DOHH2 (cell line): Measurements from ENCODE around the gene NR5A2.

ENCODE experiments used
- H3F3A ChIP-seq: fragments of 200-600 bp; sonication (generic), shearing (Covaris generic); 2 replicates; pipeline ENCODE4 v1.6.0; 2016; ENCODE audit warnings: antibody characterized with exemption, mild to moderate bottlenecking; ENCODE audit not compliant: control insufficient read depth, insufficient read depth
- H3K27ac ChIP-seq: fragments of 200-600 bp; sonication (generic); 2 replicates; pipeline ENCODE4 v1.5.1; 2014; ENCODE audit warnings: low read depth, mild to moderate bottlenecking, low read length, moderate library complexity
- H3K27me3 ChIP-seq: fragments of 200-600 bp; sonication (generic); 2 replicates; pipeline ENCODE4 v1.6.1; 2014; ENCODE audit warnings: mild to moderate bottlenecking, low read length, mixed read lengths; ENCODE audit not compliant: control insufficient read depth
- H3K36me3 ChIP-seq: fragments of 200-600 bp; sonication (generic); 2 replicates; pipeline ENCODE4 v1.6.1; 2014; ENCODE audit warnings: mild to moderate bottlenecking, low read length, moderate library complexity, mixed read lengths; ENCODE audit not compliant: control insufficient read depth
- H3K4me1 ChIP-seq: fragments of 200-600 bp; sonication (generic); 2 replicates; pipeline ENCODE4 v1.6.1; 2014; ENCODE audit warnings: mild to moderate bottlenecking, low read length, mixed read lengths; ENCODE audit not compliant: control insufficient read depth
- H3K4me2 ChIP-seq: fragments of 200-600 bp; sonication (generic); 2 replicates; pipeline ENCODE4 v1.6.0; 2014; ENCODE audit warnings: mild to moderate bottlenecking, low read length, moderate library complexity
- H3K4me3 ChIP-seq: fragments of 200-600 bp; sonication (generic); 2 replicates; pipeline ENCODE4 v1.5.1; 2014; ENCODE audit warnings: mild to moderate bottlenecking, low read length, mixed read lengths
- H3K79me2 ChIP-seq: fragments of 200-600 bp; sonication (generic); 2 replicates; pipeline ENCODE4 v1.6.1; 2014; ENCODE audit warnings: mild to moderate bottlenecking, low read length, mixed read lengths; ENCODE audit not compliant: control insufficient read depth
- H3K9me2 ChIP-seq: fragments of 200-600 bp; sonication (generic); replicated peaks from 2 replicates; pipeline ENCODE4 v1.6.1; 2014; ENCODE audit warnings: mild to moderate bottlenecking, low read length, mixed read lengths; ENCODE audit not compliant: control insufficient read depth
- H3K9me3 ChIP-seq: fragments of 200-600 bp; sonication (generic); 2 replicates; pipeline ENCODE4 v1.6.1; 2014; ENCODE audit warnings: antibody characterized with exemption, low read length, mixed read lengths; ENCODE audit not compliant: control insufficient read depth, insufficient read depth
- H4K20me1 ChIP-seq: fragments of 200-600 bp; sonication (generic); 2 replicates; pipeline ENCODE4 v1.6.0; 2014; ENCODE audit warnings: low read depth, mild to moderate bottlenecking, antibody characterized with exemption, low read length, moderate library complexity; ENCODE audit not compliant: control insufficient read depth, insufficient read depth
- CTCF ChIP-seq: fragments of 200-600 bp; sonication (generic); IDR thresholded peaks from one replicate; pipeline ENCODE4 v1.5.1; 2014; ENCODE audit warnings: antibody characterized with exemption, mild to moderate bottlenecking, low read depth, low read length; ENCODE audit not compliant: poor library complexity, severe bottlenecking
- EZH2phosphoT487 ChIP-seq: fragments of 200-600 bp; sonication (generic); IDR thresholded peaks from 2 replicates; pipeline ENCODE4 v1.6.1; 2017; ENCODE audit warnings: borderline replicate concordance, mild to moderate bottlenecking, antibody characterized with exemption, low read length, moderate library complexity, mixed read lengths

NR5A2 gene

GRCh38 chr1:200038981-200039848 is 11.7 kb downstream of the NR5A2 start:
- no peaks in the 10 kb centered on the region for H4K20me1 ChIP-seq
- peaks cover 91% of the 10 kb centered on the region for H3K27me3 ChIP-seq
- peak overlapping the region; percentile 85 for H3K4me3 ChIP-seq
- peaks cover 14% of the 10 kb centered on the region for H3K4me1 ChIP-seq
- H3F3A ChIP-seq: no peaks in the 10 kb centered on the region
- peak overlapping the region; percentile 95 for H3K4me2 ChIP-seq
- H3K36me3 ChIP-seq: no peaks in the 10 kb centered on the region
- H3K79me2 ChIP-seq: no peaks in the 10 kb centered on the region
- H3K9me3 ChIP-seq: no peaks in the 10 kb centered on the region
- H3K9me2 ChIP-seq: no peaks in the 10 kb centered on the region
- peak; percentile 8 for TF ChIP-seq CTCF
- peak; percentile 76; the same call in 1 of the 2 replicates for TF ChIP-seq EZH2phosphoT487
- H3K27ac ChIP-seq: no peak overlapping the region

GRCh38 chr1:200039849-200040474 is 12.5 kb downstream of the NR5A2 start:
- H3K27me3 ChIP-seq: peaks cover 90% of the 10 kb centered on the region

GRCh38 chr1:200040481-200041138 is 13.1 kb downstream of the NR5A2 start:
- Histone ChIP-seq H3K79me2 (no peaks in the 10 kb centered on the region), H3K27ac (no peak overlapping the region), H3K4me2 (peak overlapping the region; percentile 95), H4K20me1 (no peaks in the 10 kb centered on the region), H3K9me3 (no peaks in the 10 kb centered on the region), H3K36me3 (no peaks in the 10 kb centered on the region), H3K9me2 (no peaks in the 10 kb centered on the region), H3F3A (no peaks in the 10 kb centered on the region), H3K27me3 (peaks cover 84% of the 10 kb centered on the region), H3K4me3 (peak overlapping the region; percentile 85; the same call in 1 of the 2 replicates), H3K4me1 (peaks cover 14% of the 10 kb centered on the region)
- TF ChIP-seq CTCF: no peak
- TF ChIP-seq EZH2phosphoT487: no peak

More at GRCh38 chr1:200039849-200040474, 12.5 kb downstream of the NR5A2 start:
- Histone ChIP-seq H3K9me2 (no peaks in the 10 kb centered on the region), H4K20me1 (no peaks in the 10 kb centered on the region), H3K9me3 (no peaks in the 10 kb centered on the region), H3K4me2 (peak overlapping the region; percentile 95), H3K36me3 (no peaks in the 10 kb centered on the region), H3F3A (no peaks in the 10 kb centered on the region), H3K79me2 (no peaks in the 10 kb centered on the region), H3K4me3 (peak overlapping the region; percentile 85), H3K4me1 (peaks cover 14% of the 10 kb centered on the region), H3K27ac (no peak overlapping the region)
- no peak for TF ChIP-seq EZH2phosphoT487
- TF ChIP-seq CTCF: no peak
